GM19468 (cell line): ENCODE data around the gene GPSM3.
"Not testable (repeated sequence)": the region's sequence is repeated elsewhere in the genome, so short reads cannot be mapped to it uniquely, and the experiment has no call there.

ENCODE experiments used
- ATAC-seq: cut with Tn5 transposase; IDR thresholded peaks from one replicate; pipeline ENCODE4 v1.9.1; 2021; ENCODE audit warnings: mild to moderate bottlenecking, moderate library complexity, moderate number of reproducible peaks; ENCODE audit not compliant: unreplicated experiment; ENCODE audit errors: extremely low read depth

Gene GPSM3

DNA sequence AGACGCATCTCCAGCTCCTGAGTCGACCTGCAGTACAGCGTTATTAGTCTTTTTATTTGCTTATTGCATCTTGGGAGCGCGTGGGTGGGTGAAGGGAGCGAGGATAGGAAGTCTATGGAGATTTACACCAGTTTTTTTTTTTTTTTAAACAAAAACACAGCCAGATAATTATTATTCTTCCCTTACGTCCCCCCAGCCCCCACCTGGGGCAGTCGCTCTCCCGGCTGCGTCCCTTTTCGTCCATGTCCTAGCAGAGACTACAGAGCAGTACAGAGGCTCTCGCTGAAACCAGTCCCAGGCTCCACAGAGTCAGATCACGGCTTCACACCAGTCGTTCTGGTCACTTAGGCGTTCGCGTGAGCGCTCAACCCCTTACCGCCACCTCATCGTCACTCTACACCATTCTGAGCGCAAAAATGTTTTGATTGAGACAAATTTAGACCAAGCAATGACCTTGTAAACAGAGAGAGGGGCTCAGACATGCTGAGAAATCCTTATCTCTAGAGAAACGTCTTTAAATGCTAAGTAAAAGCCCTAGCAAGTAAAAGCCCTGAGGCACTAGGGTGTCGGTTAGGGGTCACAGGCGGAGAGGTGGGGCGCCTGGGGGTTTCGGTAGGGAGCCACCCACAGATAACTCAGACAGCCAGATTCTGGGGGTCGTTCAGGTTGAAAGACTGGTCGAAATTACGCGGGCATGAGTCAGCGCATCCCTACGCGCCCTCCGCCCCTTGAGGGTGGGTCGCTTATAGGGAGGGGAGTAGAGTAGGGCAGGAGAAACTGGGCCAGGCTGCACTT lies 39.5 kb downstream of the GPSM3 start:
- ATAC-seq, result no peak

DNA sequence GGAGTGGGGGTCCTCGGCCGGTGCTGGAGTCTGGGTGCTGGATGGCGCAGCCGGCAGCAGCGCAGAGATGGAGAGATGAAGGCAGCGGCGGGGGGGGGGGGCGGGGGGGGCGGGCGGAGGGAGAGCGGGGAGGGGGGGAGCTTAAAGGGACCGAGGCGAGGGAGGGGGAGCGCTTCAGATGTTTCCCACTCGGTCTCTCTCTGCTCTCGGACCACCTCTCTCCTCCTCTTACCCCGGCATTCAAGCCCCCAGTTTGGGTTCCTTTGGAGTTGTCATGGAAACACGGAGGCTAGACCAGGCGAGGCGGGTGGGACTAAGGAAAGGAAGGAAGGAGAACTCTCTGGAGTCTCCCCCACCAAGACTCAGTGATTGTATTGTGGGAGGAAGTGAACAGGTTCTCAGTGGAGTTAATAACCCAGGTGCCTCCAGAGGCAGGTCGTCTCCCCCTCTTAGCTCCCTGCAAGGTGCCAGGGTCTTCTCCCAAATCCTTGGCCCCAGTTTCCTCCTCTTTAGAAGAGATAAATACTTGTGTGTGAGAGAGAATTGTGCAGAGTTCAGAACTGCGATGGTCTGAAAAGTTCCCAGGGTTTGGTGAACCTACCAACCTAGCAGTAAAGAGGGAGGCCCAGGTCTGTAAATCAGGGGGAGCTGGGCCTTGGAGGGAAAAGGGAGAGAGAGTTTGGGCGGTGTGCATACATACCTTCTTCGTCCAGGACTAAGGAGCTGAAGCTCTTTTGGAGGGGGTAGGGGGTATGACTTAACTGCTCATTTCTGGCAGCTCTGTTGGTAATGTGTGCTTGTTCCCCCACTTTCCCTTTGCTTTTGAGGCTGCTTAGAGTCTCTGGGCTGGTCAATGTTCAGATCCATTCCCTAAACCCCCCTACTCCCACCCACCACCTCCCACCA lies 40.3 kb downstream of the GPSM3 start, which contains the start of gene PRRT1:
Gene PRRT1, minus strand, starts transcription at position 77 of the 906 bp plus-strand sequence. CDS start 112 bp downstream, outside the sequence.
- ATAC-seq, result no peak

DNA sequence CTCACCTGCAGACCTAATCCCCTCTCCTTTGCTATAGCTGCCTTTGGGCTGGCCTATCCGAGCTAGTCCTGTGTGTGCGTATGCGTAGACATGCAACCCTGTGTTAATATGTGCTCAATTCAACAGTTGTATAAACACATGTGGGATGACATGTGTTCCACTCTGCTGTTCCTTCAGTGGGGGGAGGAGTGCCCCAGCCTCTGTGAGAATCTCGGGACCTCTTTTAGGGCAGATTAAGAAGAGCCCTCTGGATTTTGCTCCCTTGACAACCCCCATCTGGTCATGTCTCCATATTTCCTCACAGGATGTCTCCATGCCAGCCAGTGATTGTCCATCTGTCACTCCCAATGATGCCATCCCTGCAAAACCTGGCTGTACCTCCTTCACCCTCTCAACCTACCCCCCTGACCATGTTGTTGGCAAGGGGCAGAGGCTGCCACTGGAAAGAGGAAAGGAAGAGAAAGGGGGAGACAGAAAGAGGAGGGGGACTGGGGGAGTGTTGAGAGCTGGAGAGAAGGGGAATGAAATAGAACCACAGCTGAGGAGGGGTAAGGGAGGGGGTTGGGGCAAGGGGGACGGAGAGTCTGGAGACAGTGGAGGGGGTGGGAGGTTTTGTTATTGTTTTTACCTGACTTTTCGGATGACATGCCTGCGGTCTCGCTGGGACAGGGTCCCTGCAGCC lies 41.1 kb downstream of the GPSM3 start:
- ATAC-seq, result no peak

DNA sequence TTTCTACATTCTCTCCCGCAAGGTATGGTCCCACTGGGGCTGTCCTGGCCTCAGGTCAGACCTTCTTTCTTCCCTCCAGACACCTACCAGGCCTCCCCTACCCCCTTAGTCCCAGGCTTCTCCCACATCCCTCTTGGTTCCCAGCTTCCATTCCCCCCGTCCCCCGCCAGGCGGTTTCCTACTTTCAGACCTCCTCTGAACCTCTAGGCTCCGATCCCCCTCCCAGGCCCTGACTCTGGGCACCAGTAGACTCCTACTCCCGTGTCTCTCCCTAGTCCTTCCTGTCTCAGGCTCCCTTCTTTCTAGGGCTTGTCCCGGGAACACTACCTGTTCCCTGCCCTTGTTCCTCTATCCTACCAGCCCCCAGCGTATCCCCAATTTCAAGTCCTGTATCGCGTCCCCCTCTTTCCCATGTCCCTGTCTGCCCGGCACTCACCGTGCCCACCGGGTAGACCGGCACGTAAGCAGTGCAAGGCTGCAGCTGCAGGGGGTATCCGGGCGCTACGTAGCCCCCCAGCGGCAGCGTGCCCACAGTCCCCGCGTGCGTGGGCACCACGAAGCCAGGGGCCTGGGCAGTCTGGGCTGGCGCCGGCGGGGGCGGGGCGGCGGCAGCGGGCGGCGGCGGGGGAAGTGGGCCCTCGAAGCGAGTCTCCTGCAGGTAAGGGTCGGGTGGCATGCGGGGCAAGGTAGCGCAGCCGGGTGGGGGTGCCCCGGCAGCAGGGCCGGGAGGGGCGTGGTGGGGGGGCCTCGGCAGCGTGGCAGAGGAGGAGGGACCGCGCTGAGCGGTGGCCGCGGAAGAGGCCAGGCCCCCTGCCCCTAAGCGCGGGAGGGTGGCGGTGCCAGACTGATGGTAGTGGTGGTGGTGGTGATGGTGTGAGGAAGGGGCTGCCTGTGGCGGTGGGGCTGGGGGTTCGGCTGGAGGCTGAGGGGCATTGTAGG lies 42.2 kb downstream of the GPSM3 start:
- no peak for ATAC-seq

DNA sequence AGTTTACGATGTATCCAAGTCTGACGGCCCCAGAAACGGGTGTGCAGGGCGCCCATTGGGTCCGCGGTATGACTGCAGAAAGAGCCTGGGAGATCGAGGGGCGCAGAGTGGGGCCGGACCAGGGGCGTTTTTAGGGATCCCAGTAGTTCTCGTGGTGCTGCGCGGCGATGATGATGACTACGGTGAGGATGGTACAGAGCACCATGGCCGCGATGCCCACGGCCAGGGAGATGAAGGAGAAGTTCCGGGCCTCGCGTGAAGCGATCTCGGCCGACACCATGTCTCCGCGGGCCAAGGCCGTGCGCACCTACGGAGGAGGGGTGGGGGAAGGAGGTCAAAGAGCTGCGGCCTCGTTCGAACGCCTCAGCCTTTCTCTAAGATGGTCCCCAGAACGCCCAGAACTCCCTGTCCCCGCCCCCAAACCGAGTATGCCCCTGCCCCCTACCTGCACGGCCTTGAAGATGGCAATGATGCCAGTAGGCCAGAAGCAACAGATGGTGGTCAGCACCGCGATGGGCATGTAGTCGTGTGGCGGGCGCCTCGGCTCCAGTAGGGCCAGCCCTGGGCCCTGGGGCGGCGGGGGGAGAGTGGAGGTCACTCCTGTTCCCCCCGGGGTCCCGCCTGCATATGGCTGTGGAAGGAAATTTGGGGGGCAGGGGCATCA lies 43.2 kb downstream of the GPSM3 start:
- ATAC-seq, result no peak

DNA sequence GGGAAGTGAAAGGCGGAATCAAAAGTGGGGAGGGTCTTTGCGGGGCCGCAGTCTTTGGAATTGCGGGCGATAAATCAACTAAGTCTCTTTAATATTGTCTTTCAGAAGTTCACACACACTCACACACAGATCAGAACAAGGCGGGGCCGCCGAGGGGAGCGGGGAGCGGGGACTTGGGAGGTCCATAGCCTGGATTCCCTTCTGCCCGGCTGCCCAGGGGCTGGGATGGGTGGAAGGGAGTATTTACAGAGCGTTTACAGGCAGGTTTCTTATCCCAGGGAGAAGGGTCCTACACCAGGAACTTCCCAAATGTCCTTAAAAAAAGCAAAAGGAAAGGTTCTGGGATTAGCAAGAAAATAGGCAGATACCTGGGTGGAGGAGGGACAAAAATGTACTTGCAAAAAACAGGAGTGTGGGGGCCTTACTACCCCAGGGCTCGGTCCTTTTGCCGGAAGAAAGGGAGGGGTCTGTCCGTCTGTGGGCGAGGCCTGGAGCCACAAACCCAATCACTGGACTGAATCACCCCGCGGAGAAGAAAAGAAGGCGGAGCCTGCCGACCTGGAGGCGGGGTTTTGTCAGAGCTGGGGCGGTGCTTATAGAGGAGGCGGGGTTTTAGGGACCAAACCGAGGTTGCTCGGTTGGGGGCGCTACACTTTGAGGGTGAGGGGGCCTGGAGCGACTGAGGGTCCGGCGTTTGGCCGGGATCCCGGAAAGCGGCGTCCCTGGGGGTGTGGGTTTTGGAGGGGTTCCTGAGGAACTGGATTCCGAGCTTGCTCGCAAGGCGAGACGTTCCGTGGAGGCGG lies 44.0 kb downstream of the GPSM3 start:
- no peak for ATAC-seq

DNA sequence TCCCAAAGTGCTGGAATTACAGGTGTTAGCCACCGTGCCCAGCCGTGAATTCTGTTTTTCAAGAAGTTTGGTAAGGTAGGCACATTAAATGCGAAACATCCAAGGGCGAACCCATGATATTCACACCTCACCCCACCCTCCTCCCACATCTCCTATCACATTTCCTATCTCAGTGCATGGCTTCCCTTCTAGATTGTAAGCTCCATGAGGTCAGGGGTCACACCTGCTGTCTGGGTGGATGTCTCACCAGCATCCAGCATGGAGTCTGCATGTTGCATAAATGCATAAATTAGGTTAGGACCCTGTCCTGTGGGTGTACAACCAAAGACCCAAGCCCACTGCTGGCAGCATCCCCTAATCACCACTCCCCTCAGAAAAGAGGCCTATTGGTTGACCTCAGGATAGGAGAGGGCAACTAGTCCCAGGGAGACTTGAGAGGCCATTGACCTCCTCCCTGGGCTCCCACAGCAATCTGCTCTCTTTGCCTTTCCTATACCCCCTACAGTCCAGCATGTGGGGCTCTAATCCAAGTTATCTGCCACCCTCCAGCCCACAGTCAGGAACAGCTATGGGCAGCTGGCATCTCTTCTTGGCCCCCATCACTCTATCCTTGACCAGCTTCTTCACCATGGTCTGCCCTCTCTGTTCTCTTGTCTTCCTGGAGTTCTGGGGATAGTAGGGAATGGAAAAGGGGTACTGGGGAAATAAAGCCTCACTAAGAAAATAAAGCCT lies 44.9 kb downstream of the GPSM3 start:
- no peak for ATAC-seq

DNA sequence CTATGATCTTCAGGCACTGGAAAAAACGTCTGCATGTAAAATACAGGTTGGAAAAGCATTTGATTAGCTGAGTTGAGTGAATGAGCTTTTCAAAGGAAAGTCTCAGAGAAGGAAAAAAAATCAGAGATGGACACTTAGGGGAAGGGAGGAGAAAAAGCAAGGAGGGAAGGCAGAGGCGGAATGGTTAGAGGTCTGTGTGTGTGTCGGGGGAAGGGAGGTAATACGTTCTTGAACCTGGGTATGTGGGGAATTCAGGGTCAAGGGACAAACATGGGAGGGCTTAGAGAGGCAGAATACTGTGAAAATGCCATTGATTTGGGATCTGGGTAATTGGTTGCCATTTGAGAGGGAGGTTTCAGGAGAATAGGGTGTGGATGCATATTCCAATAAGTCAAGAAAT lies 45.8 kb downstream of the GPSM3 start:
- no peak for ATAC-seq

DNA sequence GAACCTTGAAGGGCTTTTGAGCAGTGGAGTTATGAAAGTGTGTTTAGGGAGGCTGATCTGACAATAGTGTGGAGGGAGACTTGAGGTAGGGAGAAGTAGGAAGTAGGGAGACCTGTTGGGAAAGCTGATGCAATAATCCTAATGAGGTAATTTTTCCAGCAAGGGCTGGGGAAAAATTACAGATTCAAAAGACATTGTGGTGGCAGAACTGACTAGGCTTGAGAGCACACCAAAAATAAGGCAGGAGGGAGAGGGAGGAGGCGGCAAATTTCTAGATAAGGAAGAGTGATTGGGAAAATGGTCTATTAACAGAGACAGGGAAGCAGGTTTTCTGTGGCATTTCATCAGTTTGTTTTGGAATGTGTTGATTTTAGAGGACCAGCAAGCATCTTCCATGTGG lies 46.2 kb downstream of the GPSM3 start:
- ATAC-seq, result no peak

DNA sequence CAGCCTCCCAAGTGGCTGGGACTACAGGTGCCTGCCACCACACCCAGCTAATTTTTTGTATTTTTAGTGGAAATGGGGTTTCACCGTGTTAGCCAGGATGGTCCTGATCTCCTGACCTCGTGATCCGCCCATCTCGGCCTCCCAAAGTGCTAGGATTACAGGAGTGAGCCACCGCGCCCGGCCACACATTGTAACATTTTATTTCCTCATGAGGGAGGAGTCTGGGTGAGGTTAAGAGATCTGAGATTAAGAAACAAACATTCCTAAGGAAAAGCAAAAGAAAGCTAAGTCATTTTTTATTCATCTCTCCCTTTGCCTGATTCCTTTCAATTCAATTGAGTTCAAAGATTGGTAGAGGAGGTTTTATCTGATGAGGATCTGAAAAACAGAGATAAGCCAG lies 48.2 kb downstream of the GPSM3 start:
- not testable (repeated sequence) for ATAC-seq
